Neural cell (in vitro differentiated cells): ENCODE measurements around the gene NRF1. TPM values are rescaled to one million over a fixed set of nuclear protein-coding genes. Genes with fewer than 3 reads are reported as not detected.

Experiments used
- H2AFZ ChIP-seq: fragments of 200-600, 300-800 bp; sonication (generic), shearing (Covaris generic); 2 replicates; pipeline ENCODE4 v1.6.0; 2014; ENCODE audit warnings: low read depth, mild to moderate bottlenecking, antibody characterized with exemption, low read length, moderate library complexity
- H3F3A ChIP-seq: fragments of 200-600 bp; shearing (Covaris generic); 2 replicates; pipeline ENCODE4 v1.6.1; 2016; ENCODE audit warnings: mild to moderate bottlenecking, moderate library complexity, mixed read lengths, antibody characterized with exemption, low read length; ENCODE audit not compliant: insufficient read depth, poor library complexity, severe bottlenecking
- H3K27ac ChIP-seq: fragments of 200-600, 300-800 bp; sonication (generic), shearing (Covaris generic); 2 replicates; pipeline ENCODE4 v1.5.1; 2014; ENCODE audit warnings: mild to moderate bottlenecking, low read length, moderate library complexity
- H3K27me3 ChIP-seq: fragments of 300-800, 200-600 bp; sonication (generic), shearing (Covaris generic); 2 replicates; pipeline ENCODE4 v1.6.0; 2014; ENCODE audit warnings: mild to moderate bottlenecking, low read depth, low read length, moderate library complexity; ENCODE audit not compliant: insufficient read depth
- H3K36me3 ChIP-seq: fragments of 300-800, 200-600 bp; sonication (generic), shearing (Covaris generic); 2 replicates; pipeline ENCODE4 v1.5.1; 2014; ENCODE audit warnings: mild to moderate bottlenecking, antibody characterized with exemption, low read length, moderate library complexity; ENCODE audit not compliant: insufficient read depth
- H3K4me2 ChIP-seq: fragments of 300-800, 200-600 bp; sonication (generic), shearing (Covaris generic); 2 replicates; pipeline ENCODE4 v1.6.0; 2014; ENCODE audit warnings: mild to moderate bottlenecking, low read length
- H3K4me3 ChIP-seq: fragments of 300-800, 200-600 bp; sonication (generic), shearing (Covaris generic); 2 replicates; pipeline ENCODE4 v1.5.1; 2014; ENCODE audit warnings: mild to moderate bottlenecking, low read length, moderate library complexity
- H3K79me2 ChIP-seq: fragments of 200-600 bp; shearing (Covaris generic); replicated peaks from 2 replicates; pipeline ENCODE4 v1.6.0; 2014; ENCODE audit warnings: mild to moderate bottlenecking, low read length, moderate library complexity; ENCODE audit not compliant: insufficient read depth
- H3K9ac ChIP-seq: fragments of 300-800, 200-600 bp; sonication (generic), shearing (Covaris generic); 2 replicates; pipeline ENCODE4 v1.6.1; 2016; ENCODE audit warnings: mild to moderate bottlenecking, low read length, mixed read lengths
- H3K9me2 ChIP-seq: fragments of 200-600 bp; shearing (Covaris generic); 2 replicates; pipeline ENCODE4 v1.6.1; 2016; ENCODE audit warnings: mild to moderate bottlenecking, low read length, mixed read lengths; ENCODE audit not compliant: insufficient read depth
- H3K9me3 ChIP-seq: fragments of 200-600, 300-800 bp; sonication (generic), shearing (Covaris generic); 2 replicates; pipeline ENCODE4 v1.6.1; 2016; ENCODE audit warnings: mild to moderate bottlenecking, mixed run types, low read length, moderate library complexity, mixed read lengths
- H4K20me1 ChIP-seq: fragments of 200-600 bp; shearing (Covaris generic); 2 replicates; pipeline ENCODE4 v1.6.1; 2016; ENCODE audit warnings: mild to moderate bottlenecking, mixed run types; ENCODE audit not compliant: insufficient read depth
- EP300 ChIP-seq: fragments of 450-650 bp; conservative IDR thresholded peaks from 2 replicates; pipeline ENCODE4 v1.6.1; 2014; ENCODE audit warnings: antibody characterized with exemption, mild to moderate bottlenecking, moderate library complexity; ENCODE audit not compliant: poor library complexity, severe bottlenecking
- EZH2 ChIP-seq: fragments of 200-600, 300-800 bp; shearing (Covaris generic), sonication (generic); IDR thresholded peaks from 2 replicates; pipeline ENCODE4 v1.6.1; 2014; ENCODE audit warnings: antibody characterized with exemption, low read length, borderline replicate concordance, mild to moderate bottlenecking; ENCODE audit not compliant: insufficient read depth, poor library complexity, severe bottlenecking
- MXI1 ChIP-seq: fragments of 450-650 bp; conservative IDR thresholded peaks from 2 replicates; pipeline ENCODE4 v1.6.1; 2014; ENCODE audit warnings: antibody characterized with exemption, mild to moderate bottlenecking; ENCODE audit not compliant: poor library complexity, severe bottlenecking
- POLR2AphosphoS5 ChIP-seq: IDR thresholded peaks from 2 replicates; pipeline ENCODE4 v1.6.1; 2012
- RAD21 ChIP-seq: fragments of 450-650 bp; conservative IDR thresholded peaks from 2 replicates; pipeline ENCODE4 v1.6.1; 2014; ENCODE audit warnings: antibody characterized with exemption, mild to moderate bottlenecking, moderate library complexity
- SMC3 ChIP-seq: fragments of 450-650 bp; conservative IDR thresholded peaks from 2 replicates; pipeline ENCODE4 v1.6.1; 2014; ENCODE audit warnings: antibody characterized with exemption, mild to moderate bottlenecking, moderate library complexity; ENCODE audit not compliant: poor library complexity
- TAF1 ChIP-seq: IDR thresholded peaks from 2 replicates; pipeline ENCODE4 v1.6.1; 2012; ENCODE audit warnings: low read depth
- polyA plus RNA-seq: library from polyadenylated mRNA; depleted of rRNA; stranded (reverse); fragments of >200 nt; gene quantifications from 2 replicates; pipeline ENCODE4 v1.2.3, GENCODE V29; 2014
- TF ChIP-seq, protein P1 (sequence below): fragments of 450-650 bp; IDR thresholded peaks from 2 replicates; pipeline ENCODE4 v1.5.1; 2014; ENCODE audit warnings: antibody characterized with exemption, mild to moderate bottlenecking, moderate library complexity; ENCODE audit not compliant: poor library complexity, severe bottlenecking
- TF ChIP-seq, protein P2 (sequence below): IDR thresholded peaks from 2 replicates; pipeline ENCODE4 v1.6.1; 2012; ENCODE audit warnings: borderline replicate concordance

NRF1 gene
- polyA plus RNA-seq, 1 donor from 2014 or later: 13.2 TPM

DNA sequence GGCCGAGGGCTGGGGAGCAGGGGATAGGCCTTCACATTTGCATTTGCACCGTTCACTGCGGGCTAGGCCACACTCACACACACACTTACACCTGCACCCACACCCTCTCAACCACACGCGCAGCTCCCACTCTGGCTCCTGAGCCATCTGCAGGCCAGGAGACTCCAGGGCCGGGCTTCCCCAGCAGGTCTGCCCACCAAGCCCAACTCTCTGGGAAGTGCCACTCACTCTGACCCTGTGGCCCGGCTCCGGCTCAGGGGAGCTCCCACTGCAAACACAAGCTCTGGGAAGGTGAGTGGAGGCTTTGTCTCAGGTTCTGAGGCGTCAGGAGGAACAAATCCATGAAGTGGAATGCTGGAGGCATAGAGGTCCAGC is 157.9 kb downstream of the NRF1 start:
- H3K9me2 ChIP-seq: no peaks in the 10 kb centered on the region
- no peaks in the 10 kb centered on the region for H3K9me3 ChIP-seq
- H3F3A ChIP-seq: no peaks in the 10 kb centered on the region
- TF ChIP-seq SMC3: no peak
- TF ChIP-seq, protein P1, sequence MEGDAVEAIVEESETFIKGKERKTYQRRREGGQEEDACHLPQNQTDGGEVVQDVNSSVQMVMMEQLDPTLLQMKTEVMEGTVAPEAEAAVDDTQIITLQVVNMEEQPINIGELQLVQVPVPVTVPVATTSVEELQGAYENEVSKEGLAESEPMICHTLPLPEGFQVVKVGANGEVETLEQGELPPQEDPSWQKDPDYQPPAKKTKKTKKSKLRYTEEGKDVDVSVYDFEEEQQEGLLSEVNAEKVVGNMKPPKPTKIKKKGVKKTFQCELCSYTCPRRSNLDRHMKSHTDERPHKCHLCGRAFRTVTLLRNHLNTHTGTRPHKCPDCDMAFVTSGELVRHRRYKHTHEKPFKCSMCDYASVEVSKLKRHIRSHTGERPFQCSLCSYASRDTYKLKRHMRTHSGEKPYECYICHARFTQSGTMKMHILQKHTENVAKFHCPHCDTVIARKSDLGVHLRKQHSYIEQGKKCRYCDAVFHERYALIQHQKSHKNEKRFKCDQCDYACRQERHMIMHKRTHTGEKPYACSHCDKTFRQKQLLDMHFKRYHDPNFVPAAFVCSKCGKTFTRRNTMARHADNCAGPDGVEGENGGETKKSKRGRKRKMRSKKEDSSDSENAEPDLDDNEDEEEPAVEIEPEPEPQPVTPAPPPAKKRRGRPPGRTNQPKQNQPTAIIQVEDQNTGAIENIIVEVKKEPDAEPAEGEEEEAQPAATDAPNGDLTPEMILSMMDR: no peak
- no peak for TF ChIP-seq EZH2
- H4K20me1 ChIP-seq: no peaks in the 10 kb centered on the region
- no peak overlapping the region for H3K9ac ChIP-seq
- no peaks in the 10 kb centered on the region for H3K27me3 ChIP-seq
- no peaks in the 10 kb centered on the region for H3K36me3 ChIP-seq
- H3K4me2 ChIP-seq: no peak overlapping the region
- no peak overlapping the region for H3K4me3 ChIP-seq
- no peak overlapping the region for H3K27ac ChIP-seq
- no peak overlapping the region for H2AFZ ChIP-seq
- no peaks in the 10 kb centered on the region for H3K79me2 ChIP-seq

DNA sequence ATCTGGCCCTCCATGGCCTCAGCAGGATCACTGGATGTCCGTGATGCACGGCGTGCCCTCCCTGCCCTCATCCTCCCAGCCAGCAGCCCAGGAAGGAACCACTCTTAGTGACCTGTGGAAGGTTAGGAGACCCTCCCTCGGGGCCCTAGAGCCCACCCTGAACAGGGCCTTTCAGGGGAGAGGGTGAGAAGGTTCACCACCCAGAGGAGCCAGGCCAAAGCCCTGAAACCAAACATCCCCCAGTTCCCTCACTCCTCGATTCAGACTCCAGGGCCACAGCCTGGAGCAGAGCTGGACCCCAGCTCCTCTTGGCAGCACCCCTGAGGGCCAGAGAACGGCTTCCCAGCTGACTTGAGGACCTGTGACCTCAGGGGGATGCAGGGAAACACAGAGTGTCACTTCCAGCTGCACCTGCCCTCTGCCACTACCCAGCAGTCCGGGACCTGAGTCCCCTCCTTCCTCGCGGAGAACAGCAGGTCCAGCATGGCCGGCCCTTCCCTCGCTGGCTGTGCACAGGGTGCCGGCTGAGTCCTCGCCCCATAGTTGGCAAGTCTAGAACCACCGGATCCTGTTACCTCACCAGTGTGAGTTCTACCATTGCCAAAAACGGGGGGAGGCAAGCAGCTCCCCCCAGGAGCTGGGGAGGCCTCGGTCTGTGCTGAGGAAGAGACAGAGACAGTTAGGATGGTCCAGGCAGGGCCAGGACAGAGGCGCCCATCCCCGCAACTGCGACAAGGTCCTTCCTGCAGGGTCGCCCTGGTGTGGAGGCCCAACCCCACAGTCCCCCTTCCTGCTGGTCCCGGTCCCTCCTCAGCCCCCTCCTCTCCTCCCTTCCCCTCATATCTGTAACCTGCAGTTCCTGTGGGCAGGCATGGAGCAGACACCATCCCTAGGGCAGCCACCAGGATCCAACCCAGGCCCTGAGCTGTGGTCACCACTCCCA is 158.6 kb downstream of the NRF1 start:
- no peak for TF ChIP-seq RAD21
- no peak for TF ChIP-seq EP300
- TF ChIP-seq EZH2: no peak
- TF ChIP-seq TAF1: no peak
- TF ChIP-seq POLR2AphosphoS5: no peak
- TF ChIP-seq, protein P1: no peak
- no peak for TF ChIP-seq MXI1
- TF ChIP-seq, protein P2, sequence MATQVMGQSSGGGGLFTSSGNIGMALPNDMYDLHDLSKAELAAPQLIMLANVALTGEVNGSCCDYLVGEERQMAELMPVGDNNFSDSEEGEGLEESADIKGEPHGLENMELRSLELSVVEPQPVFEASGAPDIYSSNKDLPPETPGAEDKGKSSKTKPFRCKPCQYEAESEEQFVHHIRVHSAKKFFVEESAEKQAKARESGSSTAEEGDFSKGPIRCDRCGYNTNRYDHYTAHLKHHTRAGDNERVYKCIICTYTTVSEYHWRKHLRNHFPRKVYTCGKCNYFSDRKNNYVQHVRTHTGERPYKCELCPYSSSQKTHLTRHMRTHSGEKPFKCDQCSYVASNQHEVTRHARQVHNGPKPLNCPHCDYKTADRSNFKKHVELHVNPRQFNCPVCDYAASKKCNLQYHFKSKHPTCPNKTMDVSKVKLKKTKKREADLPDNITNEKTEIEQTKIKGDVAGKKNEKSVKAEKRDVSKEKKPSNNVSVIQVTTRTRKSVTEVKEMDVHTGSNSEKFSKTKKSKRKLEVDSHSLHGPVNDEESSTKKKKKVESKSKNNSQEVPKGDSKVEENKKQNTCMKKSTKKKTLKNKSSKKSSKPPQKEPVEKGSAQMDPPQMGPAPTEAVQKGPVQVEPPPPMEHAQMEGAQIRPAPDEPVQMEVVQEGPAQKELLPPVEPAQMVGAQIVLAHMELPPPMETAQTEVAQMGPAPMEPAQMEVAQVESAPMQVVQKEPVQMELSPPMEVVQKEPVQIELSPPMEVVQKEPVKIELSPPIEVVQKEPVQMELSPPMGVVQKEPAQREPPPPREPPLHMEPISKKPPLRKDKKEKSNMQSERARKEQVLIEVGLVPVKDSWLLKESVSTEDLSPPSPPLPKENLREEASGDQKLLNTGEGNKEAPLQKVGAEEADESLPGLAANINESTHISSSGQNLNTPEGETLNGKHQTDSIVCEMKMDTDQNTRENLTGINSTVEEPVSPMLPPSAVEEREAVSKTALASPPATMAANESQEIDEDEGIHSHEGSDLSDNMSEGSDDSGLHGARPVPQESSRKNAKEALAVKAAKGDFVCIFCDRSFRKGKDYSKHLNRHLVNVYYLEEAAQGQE: no peak
- TF ChIP-seq SMC3: no peak
- H3K79me2 ChIP-seq: no peaks in the 10 kb centered on the region
- H3K27ac ChIP-seq: no peak overlapping the region
- H3K36me3 ChIP-seq: no peaks in the 10 kb centered on the region
- H2AFZ ChIP-seq: no peak overlapping the region
- no peak overlapping the region for H3K4me3 ChIP-seq
- peaks cover 3% of the 10 kb centered on the region for H3K27me3 ChIP-seq
- no peaks in the 10 kb centered on the region for H3F3A ChIP-seq
- no peaks in the 10 kb centered on the region for H3K9me2 ChIP-seq
- H3K4me2 ChIP-seq: no peak overlapping the region
- no peaks in the 10 kb centered on the region for H3K9me3 ChIP-seq
- no peak overlapping the region for H3K9ac ChIP-seq
- H4K20me1 ChIP-seq: no peaks in the 10 kb centered on the region
